Type B pancreatic cell (in vitro differentiated cells): ENCODE measurements around the gene PPM1A. TPM values are rescaled to one million over a fixed set of nuclear protein-coding genes. Genes with fewer than 3 reads are reported as not detected.

Experiments used
- DNase-seq: peaks from one replicate; pipeline ENCODE4 v3.0.0; 2021; ENCODE audit warnings: mixed read lengths; ENCODE audit not compliant: unreplicated experiment; ENCODE audit errors: extremely low spot score
- H3K27ac Mint-ChIP-seq: 2 replicates; pipeline ENCODE4 v1.8.0; 2021; ENCODE audit warnings: mild to moderate bottlenecking, mixed read lengths
- H3K27me3 Mint-ChIP-seq: 2 replicates; pipeline ENCODE4 v1.8.0; 2021; ENCODE audit warnings: mixed read lengths
- H3K36me3 Mint-ChIP-seq: 2 replicates; pipeline ENCODE4 v1.8.0; 2021; ENCODE audit warnings: mixed read lengths
- H3K4me1 Mint-ChIP-seq: one replicate; pipeline ENCODE4 v1.8.0; 2021; ENCODE audit warnings: mixed read lengths; ENCODE audit not compliant: unreplicated experiment
- H3K4me3 Mint-ChIP-seq: 2 replicates; pipeline ENCODE4 v1.8.0; 2021; ENCODE audit warnings: mild to moderate bottlenecking, mixed read lengths
- H3K9me3 Mint-ChIP-seq: 2 replicates; pipeline ENCODE4 v1.8.0; 2021; ENCODE audit warnings: mixed read lengths
- CTCF ChIP-seq: fragments of 200-600 bp; sonication (generic); conservative IDR thresholded peaks from 2 replicates; pipeline ENCODE4 v1.5.0; 2021; ENCODE audit warnings: antibody characterized with exemption, mild to moderate bottlenecking
- total RNA-seq: library from RNA; stranded (reverse); gene quantifications from 2 replicates; pipeline ENCODE4 v1.2.1, GENCODE V29; 2021; ENCODE audit warnings: low replicate concordance

Gene PPM1A
- total RNA-seq, 1 donor from 2014 or later = 34.5 TPM

- no peak overlapping the region for H3K4me3 Mint-ChIP-seq
- H3K27ac Mint-ChIP-seq = no peak overlapping the region
- H3K36me3 Mint-ChIP-seq = no peaks in the 10 kb centered on the region
- peaks cover 16% of the 10 kb centered on the region for H3K4me1 Mint-ChIP-seq
- H3K27me3 Mint-ChIP-seq = peaks cover 24% of the 10 kb centered on the region
- TF ChIP-seq CTCF = no peak
- H3K9me3 Mint-ChIP-seq = no peaks in the 10 kb centered on the region
- DNase-seq = no peak
Measured at GRCh38 chr14:60348211-60348610, 99.2 kb downstream of the PPM1A start.

Other genes with a start within 250 kb of the PPM1A start
- gene PCNX4, start 157.3 kb upstream of the PPM1A start, total RNA-seq = 35.2 and 70.2 TPM in 2 replicates
- 57.3 and 69.5 TPM in 2 replicates for gene DHRS7, start 83.8 kb upstream of the PPM1A start, total RNA-seq
- 0.19 and 0.80 TPM in 2 replicates for gene C14orf39, start 236.8 kb downstream of the PPM1A start, total RNA-seq